NCI-H1694 treated with DMSO at 0.1 percent for 48 hours (cell line): ENCODE measurements around the gene MPP4.

Experiments
- DNase-seq: peaks from one replicate; lab custom pipeline; 2025; lab: John Stamatoyannopoulos, UW

MPP4 gene

GRCh38 chr2:201622306-201622970, 76.0 kb downstream of the MPP4 start:
- DNase-seq: no peak

GRCh38 chr2:201621293-201621999, 77.0 kb downstream of the MPP4 start:
- DNase-seq: no peak

- no peak for DNase-seq
These were observed 79.4 kb downstream of the MPP4 start for GRCh38 chr2:201618744-201619662.

- no peak for DNase-seq
These were observed 90.4 kb downstream of the MPP4 start for GRCh38 chr2:201608021-201608420.

GRCh38 chr2:201607568-201607967, 90.9 kb downstream of the MPP4 start:
- no peak for DNase-seq

- no peak for DNase-seq
These were observed 97.5 kb downstream of the MPP4 start for GRCh38 chr2:201600906-201601305.

- no peak for DNase-seq
These were observed 101.0 kb downstream of the MPP4 start for GRCh38 chr2:201597397-201597796.
